ENCODE data around the gene GPA33.

Gene GPA33

DNA sequence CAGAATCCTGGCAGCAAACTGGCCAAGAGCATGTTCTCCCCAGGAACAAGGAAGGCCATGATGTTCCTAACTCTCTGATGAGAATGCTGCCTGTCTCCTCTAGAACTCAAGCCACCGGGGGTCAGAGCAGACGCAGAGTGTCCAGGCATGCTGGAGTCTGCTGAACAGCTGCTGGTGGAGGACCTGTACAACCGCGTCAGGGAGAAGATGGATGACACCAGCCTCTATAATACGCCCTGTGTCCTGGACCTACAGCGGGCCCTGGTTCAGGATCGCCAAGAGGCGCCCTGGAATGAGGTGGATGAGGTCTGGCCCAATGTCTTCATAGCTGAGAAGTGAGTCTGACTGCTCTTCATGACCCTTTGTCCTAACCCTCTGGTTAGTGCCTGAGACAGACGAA lies 27.0 kb upstream of the GPA33 start:
- DNase-seq (ENCODE audit: low spot score) = no peak

DNA sequence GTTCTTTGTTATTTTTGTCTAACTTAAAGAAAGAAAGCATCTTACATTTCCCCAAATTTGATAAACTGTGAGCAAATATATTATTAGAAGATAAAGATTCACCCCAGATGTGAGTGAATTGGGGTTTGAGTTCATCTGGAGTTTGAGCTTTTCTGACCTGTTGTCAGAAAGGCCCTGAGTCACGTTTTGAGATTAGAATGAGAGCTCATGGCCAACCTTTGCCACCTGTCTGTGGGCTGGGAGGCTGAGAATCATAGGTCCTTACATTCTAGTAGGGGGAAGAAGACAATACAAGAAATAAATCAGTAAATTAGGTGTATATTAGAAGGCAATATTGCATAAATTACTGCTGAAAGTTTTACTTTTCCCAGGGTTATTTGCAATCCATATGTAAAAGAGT lies 26.0 kb upstream of the GPA33 start:
- no peak for DNase-seq (ENCODE audit: low spot score)

DNA sequence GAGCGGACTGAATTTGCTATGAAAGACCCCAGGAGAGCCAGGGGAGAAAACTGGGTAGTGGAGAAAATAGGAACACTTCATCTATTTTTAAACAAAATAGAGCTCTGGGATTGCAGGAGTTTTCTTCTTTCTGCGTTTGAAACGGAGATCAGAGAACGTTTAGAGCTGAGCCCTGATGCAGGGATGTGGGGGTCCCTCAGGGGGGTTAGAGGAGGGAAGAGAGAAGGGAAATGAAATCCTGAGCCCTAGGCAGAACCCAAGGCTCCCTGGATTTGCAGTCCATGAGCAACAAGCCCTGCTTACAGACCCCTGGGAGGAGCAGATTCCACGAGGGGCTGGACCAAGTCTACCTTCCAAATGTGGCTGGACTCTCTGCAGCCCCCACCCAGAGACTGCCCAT lies 25.5 kb upstream of the GPA33 start:
- no peak for DNase-seq (ENCODE audit: low spot score)

DNA sequence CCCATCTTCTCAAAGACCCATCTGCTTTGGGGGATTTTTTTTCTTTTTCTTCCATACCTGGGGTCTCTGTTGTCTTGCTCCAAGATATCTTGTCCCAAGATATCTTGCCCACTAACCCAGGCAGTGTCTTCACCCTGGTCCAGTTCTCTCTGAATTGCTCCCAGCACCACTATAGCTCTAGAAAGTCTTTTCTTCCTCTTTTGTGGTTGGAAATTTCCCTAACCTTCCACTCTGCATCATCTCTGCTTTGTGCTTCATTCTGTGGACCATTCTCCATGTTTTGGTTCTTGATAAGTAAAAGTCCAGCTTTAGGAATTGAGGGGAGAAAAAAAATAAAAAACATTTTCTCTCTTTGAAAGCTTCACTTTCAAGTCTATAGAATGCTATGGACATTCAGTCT lies 24.5 kb upstream of the GPA33 start:
- no peak for DNase-seq (ENCODE audit: low spot score)

DNA sequence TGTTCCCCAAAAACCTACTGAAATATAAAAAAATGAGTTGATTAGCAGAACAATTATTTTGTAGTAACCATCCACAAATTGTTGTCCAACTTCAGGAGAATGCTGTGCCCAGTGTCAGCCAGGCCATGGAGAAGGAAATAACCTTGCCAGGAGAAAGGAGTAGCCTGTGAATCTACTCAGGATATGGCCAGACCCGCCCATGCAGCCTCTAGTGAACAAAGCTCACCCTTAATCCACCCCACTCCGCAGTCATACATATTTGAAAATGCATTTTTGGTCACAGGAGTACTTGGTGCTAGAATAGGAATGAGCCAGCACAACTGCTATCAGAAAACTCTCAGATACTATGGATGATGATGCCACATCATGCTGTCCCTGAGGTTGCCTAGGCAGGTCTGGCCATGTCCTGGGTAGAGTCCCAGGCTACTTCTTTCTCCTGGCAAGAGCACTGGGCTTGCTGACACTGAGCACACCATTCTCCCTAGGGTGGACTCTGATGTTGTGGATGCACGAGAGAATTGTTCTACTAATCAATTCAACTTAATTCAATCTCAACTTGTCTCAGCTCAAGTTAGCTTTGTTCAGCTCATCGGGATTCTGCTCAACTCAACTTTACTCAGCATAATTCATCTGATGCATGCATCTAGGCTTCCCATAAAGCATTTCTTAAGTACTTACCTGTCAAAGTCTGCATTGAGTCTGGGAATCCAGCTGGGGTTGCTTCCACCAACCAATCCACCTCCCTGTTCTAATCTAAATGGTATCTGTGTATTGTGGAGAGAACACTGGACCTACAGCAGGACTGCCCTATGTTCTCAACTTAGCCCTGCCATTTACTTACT lies 21.9 kb upstream of the GPA33 start:
- no peak for DNase-seq (ENCODE audit: low spot score)

DNA sequence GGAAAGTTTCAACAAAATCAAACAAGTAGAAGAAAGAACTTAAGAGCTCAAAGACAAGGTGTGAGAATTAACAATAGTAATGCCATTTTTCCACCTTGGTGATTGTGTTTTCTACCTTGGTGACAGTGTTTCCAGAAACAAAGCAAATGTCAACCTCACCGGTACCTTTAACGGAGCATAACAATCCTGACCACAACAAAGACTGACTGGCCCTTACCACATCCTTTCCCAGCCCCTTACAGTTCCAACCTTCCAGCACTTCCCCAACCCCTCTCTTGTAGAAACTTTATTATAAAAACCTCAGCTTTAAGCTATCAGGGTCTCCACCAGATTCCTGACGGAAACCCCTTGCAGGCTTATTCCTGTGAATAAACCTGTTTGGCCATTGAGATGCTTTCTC lies 20.4 kb upstream of the GPA33 start:
- no peak for DNase-seq (ENCODE audit: low spot score)

DNA sequence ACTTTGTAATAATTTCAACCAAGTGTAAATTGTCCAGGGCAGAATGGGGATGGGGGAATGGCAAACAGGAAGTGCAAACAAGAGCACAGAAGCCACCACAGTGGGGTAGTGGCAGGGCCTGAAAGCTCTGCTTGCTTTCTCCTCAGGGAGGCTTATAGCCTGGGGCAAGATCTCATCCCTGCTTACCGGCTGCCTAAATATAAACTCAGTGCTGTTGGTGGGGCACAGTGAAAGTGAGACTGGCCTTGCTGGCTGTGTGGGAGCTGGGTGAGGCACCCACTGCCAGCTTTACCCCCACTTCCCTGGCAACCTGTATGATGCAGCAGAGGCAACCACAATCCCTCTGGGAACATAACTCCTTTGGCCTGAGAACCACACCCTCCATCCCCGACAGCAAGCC lies 18.9 kb upstream of the GPA33 start:
- no peak for DNase-seq (ENCODE audit: low spot score)

DNA sequence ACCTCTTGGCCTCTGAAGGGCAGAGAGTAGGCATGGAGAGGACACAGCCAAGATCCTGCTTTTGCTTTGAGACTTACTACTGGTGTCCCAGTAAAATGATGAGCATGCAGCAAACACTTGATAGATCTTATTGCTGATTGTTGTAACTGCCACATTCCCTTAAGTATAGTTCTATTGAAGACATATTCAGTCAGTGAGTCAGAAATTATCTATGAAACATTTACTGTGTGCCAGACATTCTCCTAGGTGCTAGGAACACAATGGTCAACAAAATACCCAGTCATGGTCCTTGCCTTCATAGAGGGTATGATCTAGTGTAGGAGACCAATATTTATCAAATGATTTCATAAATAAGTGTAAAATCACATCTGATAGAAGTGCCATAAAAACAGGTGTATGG lies 17.3 kb upstream of the GPA33 start:
- no peak for DNase-seq (ENCODE audit: low spot score)

DNA sequence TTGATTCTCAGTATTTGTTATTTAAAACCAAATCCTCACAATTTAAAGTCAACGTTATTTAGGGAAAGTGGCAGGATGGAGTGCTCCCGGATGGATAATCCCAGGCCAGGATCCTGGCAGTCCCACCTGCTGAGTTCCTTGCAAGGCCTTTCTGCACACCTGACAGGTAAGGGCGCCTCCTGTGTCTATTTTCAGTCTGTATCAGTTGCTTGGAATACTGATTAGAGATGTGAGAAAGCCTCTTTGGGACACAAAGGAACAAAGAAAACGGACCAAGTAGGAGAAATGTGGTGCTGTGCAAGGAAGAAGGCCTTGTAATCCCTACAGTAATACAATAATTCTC lies 15.9 kb upstream of the GPA33 start:
- no peak for DNase-seq (ENCODE audit: low spot score)

DNA sequence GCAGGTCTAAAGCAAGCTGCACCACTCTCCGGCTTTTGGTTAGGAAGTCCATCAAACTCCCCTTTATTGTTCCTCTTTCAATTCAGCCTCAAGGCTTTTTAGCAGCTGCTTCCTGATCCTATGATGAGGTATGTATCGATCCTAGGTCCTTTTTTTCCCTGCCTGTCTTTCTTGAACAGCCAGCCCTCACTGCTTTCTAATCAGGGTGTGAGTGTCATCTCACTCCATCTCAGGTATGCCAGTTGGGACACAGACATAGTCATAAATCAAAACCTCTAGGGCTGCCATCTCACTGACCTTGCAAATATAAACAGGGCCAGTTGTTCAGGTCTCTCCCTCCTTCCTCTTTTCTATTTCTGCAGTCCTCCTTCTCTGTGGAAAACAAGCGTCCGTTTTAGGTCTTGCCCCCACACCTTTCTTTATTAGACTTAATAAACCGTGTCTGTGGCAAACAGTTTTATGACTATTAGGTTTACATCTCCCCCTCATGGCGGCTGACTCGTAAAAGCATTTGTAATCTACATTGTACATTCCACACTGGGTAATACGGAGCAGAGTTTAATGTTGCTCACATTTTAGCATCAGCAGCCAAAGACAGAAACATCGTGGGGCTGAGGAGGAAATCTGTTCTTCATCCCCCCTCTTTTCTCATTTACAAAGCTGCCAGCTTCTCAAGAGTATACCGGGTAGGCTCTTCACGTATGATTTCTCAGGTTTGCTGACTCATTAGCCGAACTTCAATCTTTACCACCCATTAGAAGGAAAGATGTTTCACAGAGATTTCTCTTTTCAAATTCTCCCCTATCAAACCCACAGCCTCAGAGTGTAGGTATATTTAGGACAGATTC lies 15.3 kb upstream of the GPA33 start:
- no peak for DNase-seq (ENCODE audit: low spot score)

DNA sequence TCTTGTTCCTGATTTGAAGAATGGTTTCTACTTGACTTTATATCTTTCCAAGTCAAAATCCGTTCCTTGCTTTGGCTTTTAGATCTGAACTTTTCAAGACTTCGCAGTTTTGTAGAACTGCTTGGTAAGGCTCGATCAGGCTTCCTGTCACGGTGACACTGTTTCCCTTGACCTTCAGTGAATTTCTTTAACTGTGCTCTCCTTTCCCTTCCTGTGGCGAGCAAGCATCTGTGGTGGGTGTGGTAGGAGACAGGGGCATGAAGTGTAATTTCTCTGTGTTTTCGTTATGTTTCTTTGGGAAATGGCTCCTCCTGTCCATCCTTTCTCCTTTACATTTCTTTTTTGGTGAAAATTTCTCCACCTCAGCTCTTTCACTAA lies 14.1 kb upstream of the GPA33 start:
- no peak for DNase-seq (ENCODE audit: low spot score)

DNA sequence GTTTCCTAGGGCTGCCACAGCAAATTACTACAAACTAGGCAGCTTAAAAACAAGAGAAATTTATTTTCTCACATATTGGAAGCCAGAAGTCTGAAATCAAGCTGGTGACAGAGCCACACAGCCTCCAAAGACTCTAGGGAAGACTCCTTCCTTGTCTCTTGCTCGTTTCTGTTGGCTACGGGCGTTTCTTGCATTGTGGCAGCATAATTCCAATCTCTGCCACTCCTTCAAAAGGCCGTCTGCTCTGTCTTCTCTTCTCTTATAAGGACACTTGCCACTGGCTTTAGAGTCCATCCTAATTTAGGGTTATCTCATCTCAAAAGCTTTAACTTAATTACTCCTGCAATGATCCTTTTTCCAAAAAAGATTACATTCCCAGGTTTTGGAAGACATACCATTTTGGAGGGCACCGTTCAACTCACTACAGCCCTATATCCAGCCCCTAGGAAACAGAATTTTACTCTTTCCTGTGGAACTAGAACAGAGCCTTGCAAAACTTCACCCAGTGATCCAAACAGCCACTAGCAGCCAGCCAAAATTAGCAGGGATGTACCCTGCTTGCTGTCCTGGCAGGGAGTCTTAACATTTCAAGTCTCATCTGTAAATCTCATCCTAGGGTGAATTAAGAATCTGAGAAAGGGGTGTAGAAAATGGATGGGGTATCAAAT lies 12.9 kb upstream of the GPA33 start:
- DNase-seq (ENCODE audit: low spot score) = no peak

DNA sequence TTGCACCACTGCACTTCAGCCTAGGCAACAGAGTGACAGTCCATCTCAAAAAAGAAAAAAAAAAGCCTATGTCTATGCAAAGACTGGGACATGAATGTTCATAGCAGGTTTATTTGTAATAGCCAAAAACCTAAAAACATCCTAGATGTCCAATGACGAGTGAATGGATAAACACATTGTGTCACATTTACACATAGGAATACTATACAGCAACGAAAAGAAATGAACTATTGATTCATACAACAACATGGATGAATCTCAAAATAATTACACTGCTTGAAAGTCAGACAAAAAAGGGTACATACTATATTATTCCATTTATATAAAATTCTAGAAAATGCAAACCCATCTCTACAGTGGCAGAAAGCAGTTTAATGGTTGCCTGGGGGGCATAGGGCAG lies 11.6 kb upstream of the GPA33 start:
- no peak for DNase-seq (ENCODE audit: low spot score)

DNA sequence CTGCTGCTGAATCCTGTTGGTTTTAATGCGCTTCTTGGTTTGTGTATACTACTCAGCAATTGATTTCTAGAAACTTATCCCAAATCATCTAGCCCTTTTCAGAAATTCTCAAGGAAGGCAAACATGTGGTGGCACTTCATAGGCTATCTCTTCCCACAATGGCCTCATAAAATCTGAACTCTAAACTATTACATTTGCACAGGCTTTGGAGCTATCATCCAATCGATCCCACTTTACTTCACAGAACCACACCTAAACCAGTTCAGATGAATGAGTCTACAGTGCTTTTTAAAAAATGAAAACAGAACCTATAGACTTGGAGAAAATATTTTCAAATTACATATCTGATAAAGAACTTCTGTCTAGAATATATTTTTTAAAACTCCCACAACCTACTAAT lies 10.6 kb upstream of the GPA33 start:
- no peak for DNase-seq (ENCODE audit: low spot score)

DNA sequence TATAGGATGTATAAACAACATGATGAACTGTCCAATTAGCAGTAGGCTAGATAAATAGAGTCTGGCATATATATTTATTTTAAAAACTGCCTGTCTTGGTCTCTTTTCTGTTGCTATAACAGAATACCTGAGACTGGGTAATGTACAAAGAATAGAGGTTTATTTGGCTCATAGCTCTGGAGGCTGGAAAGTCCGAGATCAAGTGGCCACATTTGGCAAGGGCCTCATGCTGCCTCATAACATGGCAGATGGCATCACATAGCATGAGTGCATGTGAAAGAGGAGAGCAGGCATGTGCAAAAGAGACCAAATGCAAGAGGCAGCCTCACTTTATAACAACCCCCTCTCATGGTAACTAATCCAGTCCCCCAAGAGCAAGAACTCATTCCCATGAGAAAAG lies 9.7 kb upstream of the GPA33 start:
- no peak for DNase-seq (ENCODE audit: low spot score)

DNA sequence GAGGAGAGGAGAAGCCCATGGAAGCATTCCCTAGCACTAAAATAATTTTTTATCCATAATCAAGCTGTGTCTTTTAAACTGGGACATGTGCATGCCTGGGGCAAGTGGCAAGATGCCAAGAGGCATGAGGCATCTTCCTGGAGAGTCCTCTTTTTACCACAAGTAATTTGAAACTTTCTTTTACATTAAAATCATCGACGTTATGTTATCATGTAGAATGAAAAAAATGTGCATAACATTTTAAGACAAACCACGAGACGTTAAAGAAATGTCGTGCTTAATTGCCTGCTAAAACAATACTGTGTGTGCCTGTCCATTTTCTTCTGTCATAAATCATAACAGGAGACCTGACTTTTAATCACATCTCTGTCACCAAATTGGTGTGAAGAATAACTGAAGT lies 5.2 kb upstream of the GPA33 start:
- DNase-seq (ENCODE audit: low spot score) = no peak

DNA sequence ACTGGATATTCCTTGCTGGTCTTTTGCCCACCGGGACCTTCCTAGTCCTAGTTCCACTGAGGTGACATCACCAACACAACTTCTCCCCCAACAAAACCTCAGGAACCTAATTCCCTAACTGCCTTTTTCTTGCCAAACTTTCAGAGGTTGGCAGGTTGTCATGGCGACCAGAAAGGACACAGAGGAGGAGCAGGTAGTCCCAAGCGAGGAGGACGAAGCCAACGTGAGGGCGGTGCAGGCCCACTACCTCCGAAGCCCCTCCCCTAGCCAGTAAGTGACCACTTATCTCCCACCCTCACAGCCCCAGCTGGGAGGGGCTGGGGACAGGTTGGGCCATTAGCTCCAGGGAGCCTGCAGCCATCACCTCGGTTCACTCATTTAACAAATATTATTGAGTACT lies 4.5 kb upstream of the GPA33 start:
- DNase-seq (ENCODE audit: low spot score) = no peak

DNA sequence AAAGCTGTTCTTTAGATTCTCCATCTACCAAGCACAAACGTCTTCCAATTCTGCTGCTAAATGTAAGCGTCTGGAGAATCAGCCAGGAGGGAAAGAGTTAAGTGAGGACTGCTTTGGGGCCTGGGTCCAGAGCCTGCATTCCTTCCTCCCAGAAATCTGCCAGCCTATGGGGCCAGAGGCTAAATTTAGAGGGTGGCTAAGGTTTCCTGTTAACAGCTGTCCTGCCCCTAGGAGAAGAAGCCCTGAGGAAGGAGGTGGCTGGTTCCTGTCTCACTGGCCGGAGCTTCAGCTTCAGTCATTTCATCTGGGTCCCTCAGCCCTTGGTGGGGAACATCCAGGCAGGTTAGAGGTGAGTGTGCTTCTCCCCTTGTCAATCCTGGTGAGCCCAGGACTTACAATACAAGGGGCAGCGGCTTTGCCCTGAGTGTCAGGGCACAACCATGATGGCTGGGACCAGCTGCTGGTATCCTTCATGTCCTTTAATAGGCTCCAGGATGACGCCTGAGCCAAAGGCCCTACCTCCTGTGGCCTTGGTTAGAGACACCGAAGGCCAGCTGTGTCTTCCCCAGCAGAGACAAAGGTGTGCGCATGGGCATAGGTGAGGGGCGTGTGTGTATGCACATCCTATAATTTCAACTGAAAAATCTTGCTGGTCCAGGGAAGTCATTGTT lies 3.8 kb upstream of the GPA33 start, which contains the start of gene STYXL2:
Gene STYXL2 (plus strand): TSS at position 230 of the 671 bp plus-strand sequence. CDS start 775 bp downstream, outside the sequence.
- DNase-seq (ENCODE audit: low spot score) = no peak

DNA sequence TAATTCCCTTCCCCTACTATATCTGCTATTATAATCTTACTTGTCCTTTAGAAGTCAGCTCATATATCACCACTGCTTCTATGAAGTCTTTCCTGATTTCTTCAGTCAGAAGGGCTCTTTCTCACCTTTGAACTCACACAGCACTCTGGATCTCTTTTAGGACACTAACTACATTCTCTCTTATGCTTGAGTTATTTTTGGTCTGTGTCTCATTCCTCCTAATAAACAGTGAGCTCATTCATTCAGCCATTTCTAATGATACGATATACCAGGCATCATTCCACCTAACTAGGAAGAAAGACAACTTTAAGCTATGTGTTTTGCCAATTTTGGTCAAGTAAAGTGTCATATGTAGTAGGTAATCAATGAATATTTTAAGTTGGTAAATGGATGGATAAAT lies 2.5 kb upstream of the GPA33 start:
- DNase-seq (ENCODE audit: low spot score) = no peak

DNA sequence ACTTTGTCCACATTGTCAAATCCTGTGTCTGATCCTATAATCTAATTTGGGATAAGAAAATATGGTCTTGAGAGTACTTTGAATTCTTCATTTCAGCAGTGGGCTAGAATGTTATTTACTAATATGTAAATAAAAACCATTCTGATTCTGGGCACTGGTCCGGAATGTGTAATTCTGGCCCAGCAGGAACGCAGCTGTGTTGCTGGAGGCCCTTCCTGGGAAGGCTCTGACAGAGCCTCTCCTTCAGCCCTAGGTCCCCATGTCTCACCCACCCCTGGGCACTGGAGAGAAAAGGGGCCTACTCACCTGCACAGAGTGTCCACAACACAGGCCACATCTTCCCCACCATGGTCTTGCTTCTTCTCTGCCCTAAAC lies 251 bp downstream of the GPA33 start:
- DNase-seq (ENCODE audit: low spot score) = no peak

DNA sequence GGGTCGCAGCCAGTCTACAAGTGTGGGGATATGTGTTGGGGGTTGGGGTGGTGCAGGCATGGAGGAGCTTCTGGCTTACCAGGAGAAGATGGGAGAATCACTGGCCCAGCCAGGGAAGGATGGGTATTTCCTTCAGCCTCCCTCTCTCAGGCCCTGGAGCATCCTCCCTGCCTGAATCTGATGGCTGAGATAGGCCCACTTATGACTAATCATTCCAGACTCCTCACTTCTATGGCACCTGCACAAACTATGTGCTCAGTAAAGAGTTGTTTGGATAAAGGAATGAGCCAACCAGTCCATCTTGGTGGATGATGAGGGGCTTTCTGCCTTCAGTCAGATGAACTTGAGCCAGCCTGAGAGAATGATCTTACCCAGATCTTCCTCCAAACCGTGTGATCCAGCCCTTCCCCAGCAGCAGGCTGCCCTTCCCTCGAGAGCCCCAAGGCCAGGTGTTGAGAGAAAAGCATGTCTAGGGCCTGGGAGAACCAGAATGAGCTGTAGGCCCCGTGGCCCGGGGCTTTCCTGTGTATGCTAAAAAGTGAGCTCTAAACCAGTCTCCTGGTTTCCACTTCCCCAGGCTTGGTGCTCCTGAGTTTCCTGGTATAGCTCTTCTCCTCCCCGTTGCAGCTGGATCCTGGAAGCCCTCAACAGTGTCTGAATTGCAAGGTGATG lies 1.3 kb downstream of the GPA33 start:
- no peak for DNase-seq (ENCODE audit: low spot score)

DNA sequence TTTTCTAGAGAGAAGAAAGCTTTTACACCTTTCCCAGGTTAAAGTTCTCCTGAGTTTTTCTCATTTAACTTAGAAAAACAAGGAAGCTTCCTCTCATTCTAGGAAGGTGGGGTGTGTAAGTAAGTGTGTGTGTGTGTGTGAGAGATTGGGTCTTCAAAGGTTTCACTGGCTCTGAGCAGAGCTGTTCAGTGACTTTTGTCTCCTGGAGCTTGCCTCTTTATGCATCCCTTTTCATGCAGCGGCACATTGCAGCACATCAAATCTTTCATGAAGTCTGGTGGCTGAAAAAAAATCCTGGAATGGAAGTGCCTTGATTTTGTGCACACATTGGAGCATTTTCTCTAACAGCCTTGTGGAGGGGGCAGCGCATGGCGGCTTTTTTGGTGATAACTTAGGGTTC lies 3.4 kb downstream of the GPA33 start:
- DNase-seq (ENCODE audit: low spot score) = no peak
